GM06990 (cell line): Measurements from ENCODE around the gene FSD2.
A peak's percentile ranks its signal among the peaks of the same experiment; 100 is the strongest.

ENCODE experiments used
- DNase-seq: peaks from one replicate; pipeline ENCODE4 v3.0.0-alpha.2; 2011; ENCODE audit not compliant: insufficient read length; ENCODE audit errors: extremely low read depth
- H3K27me3 ChIP-seq: replicated peaks from 2 replicates; pipeline ENCODE4 v1.6.0; 2011; ENCODE audit warnings: low read length; ENCODE audit not compliant: control insufficient read depth, insufficient read depth
- H3K36me3 ChIP-seq: 2 replicates; pipeline ENCODE4 v1.5.1; 2011; ENCODE audit warnings: low read length; ENCODE audit not compliant: control insufficient read depth, insufficient read depth
- H3K4me3 ChIP-seq: replicated peaks from 2 replicates; pipeline ENCODE4 v1.5.1; 2011; ENCODE audit warnings: low read depth, mild to moderate bottlenecking, control low read depth, low read length
- TF ChIP-seq, protein P1 (sequence below): IDR thresholded peaks from 2 replicates; pipeline ENCODE4 v1.5.1; 2011; ENCODE audit warnings: low read length, control low read depth, mild to moderate bottlenecking, inconsistent platforms; ENCODE audit not compliant: insufficient read depth, poor library complexity, severe bottlenecking

The FSD2 gene, protein sequence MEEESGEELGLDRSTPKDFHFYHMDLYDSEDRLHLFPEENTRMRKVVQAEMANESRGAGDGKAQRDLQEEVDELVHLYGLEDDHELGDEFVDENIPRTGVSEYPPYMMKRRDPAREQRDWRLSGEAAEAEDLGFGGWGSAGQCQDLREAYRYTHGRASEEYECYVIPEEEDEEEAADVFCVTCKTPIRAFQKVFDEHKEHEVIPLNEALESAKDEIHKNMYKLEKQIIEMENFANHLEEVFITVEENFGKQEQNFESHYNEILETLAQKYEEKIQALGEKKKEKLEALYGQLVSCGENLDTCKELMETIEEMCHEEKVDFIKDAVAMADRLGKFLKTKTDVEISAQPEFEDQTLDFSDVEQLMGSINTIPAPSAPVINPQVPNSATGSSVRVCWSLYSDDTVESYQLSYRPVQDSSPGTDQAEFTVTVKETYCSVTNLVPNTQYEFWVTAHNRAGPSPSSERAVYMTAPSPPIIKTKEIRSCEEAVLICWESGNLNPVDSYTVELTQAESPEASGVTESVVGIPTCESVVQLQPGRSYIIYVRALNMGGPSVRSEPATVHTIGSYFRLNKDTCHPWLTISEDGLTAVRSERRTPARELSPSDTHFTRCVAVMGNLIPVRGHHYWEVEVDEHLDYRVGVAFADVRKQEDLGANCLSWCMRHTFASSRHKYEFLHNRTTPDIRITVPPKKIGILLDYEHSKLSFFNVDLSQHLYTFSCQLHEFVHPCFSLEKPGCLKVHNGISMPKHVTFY

DNA sequence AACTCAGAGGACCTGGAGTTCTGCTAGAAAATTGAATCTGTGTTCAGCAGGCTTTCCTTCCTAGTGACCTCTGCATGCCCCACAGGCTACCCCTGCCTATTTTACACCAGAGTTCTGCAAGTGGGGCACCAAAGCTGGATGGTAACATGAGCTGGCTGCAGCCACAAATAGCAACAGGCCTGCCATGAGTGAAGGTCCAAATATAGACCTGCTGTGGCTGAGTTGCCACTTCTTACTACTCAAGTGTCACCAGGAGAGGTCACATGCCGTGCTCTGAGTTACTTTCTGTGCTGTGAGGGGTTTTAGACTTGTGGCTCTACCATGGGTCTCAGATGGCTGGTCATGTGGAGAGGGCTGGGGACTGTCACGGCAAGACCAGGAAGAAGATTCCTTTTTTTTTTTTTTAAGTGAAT lies at the start of gene FSD2:
TSS of gene FSD2 (minus strand) at position 76 of the 413 bp plus-strand sequence. CDS start 18,679 bp downstream, outside the sequence.
- Histone ChIP-seq H3K36me3 (no peaks in the 10 kb centered on the region), H3K4me3 (peak within 1 kb of the TSS; percentile 36), H3K27me3 (no peaks in the 10 kb centered on the region)
- peak; percentile 70 for DNase-seq
- TF ChIP-seq, protein P1, sequence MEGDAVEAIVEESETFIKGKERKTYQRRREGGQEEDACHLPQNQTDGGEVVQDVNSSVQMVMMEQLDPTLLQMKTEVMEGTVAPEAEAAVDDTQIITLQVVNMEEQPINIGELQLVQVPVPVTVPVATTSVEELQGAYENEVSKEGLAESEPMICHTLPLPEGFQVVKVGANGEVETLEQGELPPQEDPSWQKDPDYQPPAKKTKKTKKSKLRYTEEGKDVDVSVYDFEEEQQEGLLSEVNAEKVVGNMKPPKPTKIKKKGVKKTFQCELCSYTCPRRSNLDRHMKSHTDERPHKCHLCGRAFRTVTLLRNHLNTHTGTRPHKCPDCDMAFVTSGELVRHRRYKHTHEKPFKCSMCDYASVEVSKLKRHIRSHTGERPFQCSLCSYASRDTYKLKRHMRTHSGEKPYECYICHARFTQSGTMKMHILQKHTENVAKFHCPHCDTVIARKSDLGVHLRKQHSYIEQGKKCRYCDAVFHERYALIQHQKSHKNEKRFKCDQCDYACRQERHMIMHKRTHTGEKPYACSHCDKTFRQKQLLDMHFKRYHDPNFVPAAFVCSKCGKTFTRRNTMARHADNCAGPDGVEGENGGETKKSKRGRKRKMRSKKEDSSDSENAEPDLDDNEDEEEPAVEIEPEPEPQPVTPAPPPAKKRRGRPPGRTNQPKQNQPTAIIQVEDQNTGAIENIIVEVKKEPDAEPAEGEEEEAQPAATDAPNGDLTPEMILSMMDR = peak; percentile 2

DNA sequence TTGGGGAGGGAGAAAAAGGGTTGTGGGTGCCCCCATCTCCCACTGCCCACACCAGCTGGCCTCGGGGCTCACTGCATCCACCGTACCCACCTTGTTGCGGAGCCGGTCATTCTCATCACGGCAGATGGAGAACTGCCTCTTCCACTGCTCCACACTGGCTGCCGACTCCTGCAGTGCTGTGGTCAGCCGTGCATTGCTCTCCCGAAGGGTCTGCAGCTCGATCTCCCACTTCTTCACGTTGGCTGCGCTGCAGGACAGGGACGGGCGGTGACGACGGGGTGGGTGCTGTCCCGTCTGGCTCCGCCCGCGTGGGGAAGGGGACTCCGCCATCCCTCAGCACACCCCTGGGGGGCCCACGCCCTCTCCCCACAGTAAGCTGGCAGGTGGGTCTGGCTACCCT lies 48.7 kb upstream of the FSD2 start:
- H3K4me3 ChIP-seq = no peak overlapping the region
- TF ChIP-seq, protein P1 = no peak
- no peaks in the 10 kb centered on the region; the same call in 1 of the 2 replicates for H3K27me3 ChIP-seq
- no peaks in the 10 kb centered on the region for H3K36me3 ChIP-seq
- no peak for DNase-seq

DNA sequence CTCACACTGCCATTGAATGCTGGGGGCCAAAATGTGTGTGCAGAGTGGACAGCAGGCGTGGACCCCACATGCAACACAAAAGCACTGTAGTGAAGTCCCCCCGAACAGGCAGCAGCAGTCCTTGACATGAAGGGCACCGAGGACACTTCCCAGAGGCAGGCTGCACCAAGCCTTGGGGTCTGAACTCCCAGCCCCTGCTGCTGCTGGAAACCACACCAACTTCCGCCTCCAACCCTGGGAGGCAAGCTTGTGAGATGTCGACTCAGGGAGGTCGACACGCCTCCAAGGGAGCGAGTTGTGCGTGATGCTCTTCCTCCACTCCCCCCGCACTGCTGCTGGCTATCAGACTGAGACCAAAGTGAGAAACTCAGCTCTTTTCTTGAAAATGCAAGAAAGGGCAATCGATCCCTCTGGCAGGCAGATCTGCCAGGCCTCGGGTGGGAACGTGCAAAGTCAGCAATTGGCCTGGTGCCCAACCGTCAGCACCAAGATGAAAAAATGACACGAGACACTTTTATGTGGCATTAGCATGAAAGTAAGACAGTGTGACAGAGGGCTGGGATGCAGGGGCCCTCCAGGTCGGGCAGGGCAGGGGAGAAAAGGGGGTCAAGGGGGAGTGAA lies 47.2 kb upstream of the FSD2 start:
- H3K27me3 ChIP-seq = no peaks in the 10 kb centered on the region; the same call in 1 of the 2 replicates
- H3K36me3 ChIP-seq = no peaks in the 10 kb centered on the region
- no peak overlapping the region for H3K4me3 ChIP-seq
- DNase-seq = no peak
- TF ChIP-seq, protein P1 = no peak

DNA sequence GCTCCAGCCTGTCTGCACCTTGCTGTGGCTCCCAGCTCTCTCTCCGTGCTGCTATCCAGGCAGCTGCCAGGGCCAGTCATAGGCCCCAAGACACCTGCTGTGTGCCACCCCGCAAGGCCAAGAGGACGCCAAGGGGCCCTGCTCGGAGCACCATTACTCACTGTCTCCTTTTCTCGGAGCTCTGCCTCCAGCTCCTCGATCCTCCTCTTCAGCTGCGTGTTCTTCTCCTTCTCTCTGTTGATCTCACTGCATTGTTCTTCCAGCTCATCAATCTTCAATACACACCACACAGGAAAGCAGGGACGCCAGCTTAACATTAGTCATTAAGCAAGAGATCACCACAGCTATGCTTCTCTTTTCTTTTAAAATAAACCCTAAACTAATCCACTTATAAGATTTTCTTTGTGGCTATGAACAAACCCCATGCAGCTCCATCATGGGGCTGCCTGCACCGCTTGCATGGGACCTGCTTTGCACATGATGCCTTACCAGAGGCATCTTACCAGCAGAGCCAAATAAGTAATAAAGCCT lies 46.2 kb upstream of the FSD2 start:
- no peaks in the 10 kb centered on the region; the same call in 1 of the 2 replicates for H3K27me3 ChIP-seq
- no peak for DNase-seq
- no peaks in the 10 kb centered on the region for H3K36me3 ChIP-seq
- TF ChIP-seq, protein P1 = no peak
- H3K4me3 ChIP-seq = no peak overlapping the region

DNA sequence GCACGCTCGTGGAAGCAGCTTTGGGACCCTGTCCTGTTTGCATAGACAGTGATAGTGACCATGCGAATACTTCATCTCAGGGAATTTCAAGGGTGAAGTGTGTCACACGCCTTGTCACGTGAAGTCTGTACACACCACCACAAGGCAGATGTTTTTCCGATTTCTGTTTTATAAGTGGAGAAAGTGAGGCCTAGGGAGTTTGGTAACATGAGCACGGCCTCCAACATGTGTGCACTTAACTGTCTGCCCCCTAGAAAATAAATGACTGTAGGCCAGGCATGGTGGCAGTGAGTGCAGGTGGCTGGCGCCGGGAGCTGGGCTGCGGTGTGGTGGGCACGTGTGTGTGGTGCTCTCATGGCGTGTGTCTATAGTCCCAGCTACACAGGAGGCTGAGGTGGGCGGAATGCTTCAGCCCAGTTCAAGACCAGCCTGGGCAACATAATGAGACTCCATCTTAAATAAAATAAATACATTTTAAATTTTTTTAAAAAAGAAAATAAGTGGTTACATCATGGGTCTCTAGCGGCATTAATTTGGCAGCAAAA lies 45.5 kb upstream of the FSD2 start:
- no peak for DNase-seq
- H3K27me3 ChIP-seq = no peaks in the 10 kb centered on the region; the same call in 1 of the 2 replicates
- no peak overlapping the region for H3K4me3 ChIP-seq
- TF ChIP-seq, protein P1 = no peak
- H3K36me3 ChIP-seq = no peaks in the 10 kb centered on the region
